ENCODE measurements around the gene MRPS27. TPM values are rescaled to one million over a fixed set of nuclear protein-coding genes. Genes with fewer than 3 reads are reported as not detected.

MRPS27 gene
- total RNA-seq, 4 donors from 2014 or later, result 20.8 to 39.6 (median 24.7) TPM

DNA sequence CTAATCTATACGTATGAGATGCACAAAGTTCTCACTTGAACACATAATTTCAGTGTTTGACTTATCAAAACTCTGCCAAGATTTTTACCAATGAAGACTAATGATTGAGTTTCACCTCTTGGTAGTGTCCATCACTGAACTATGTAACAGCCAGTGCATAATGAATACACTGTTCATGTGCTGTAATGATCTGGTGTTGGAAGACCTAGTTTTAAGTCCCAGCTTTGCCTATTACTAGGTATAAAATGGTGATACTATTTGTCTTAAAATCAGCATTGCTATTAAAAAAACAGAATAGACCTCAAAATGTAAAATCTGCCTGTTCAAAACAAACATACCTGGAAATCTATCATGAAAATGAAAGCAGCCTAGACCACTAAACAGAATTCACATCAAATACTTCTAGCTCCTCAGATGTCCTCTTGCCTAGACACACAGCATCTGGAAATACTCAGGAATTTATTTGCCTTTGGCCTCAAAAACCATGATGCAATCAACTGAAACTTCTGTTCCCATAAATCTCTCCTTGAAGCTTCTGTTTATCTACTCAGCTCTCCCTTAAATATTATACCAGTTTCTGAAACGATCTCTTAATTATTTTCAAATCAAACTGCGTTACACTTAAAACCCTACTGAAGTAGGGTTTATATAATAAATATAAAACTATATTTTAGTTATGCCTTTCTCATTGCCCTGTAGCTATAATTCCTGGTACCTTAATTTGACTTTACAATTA lies 38.1 kb downstream of the MRPS27 start:
- DNase-seq, result no peak
- H3K27me3 ChIP-seq, result no peaks in the 10 kb centered on the region
- no peaks in the 10 kb centered on the region for H3K4me1 ChIP-seq
- peak overlapping the region in 1 of 4 donors; percentile 6 for H3K27ac ChIP-seq
- peaks cover 0 to 4% (median 0%) of the 10 kb centered on the region in 3 donors for H3K36me3 ChIP-seq
- no peak for TF ChIP-seq POLR2A (IDR thresholded peaks at IDR 0.05)
- TF ChIP-seq CTCF (IDR thresholded peaks at IDR 0.05), result no peak
- H3K9me3 ChIP-seq, result no peaks in the 10 kb centered on the region
- no peak overlapping the region for H3K4me3 ChIP-seq

- Histone ChIP-seq H3K27ac (no peak overlapping the region), H3K36me3 (peaks cover 0 to 4% (median 0%) of the 10 kb centered on the region in 3 donors), H3K9me3 (no peaks in the 10 kb centered on the region), H3K4me3 (no peak overlapping the region), H3K27me3 (no peaks in the 10 kb centered on the region), H3K4me1 (no peaks in the 10 kb centered on the region)
- TF ChIP-seq POLR2A (IDR thresholded peaks at IDR 0.05) (no peak), CTCF (IDR thresholded peaks at IDR 0.05) (no peak)
- DNase-seq, result no peak
Observed at GRCh38 chr5:72281430-72281763, 38.6 kb downstream of the MRPS27 start.

- Histone ChIP-seq H3K4me3 (no peak overlapping the region), H3K27me3 (no peaks in the 10 kb centered on the region), H3K4me1 (no peaks in the 10 kb centered on the region), H3K27ac (no peak overlapping the region), H3K9me3 (no peaks in the 10 kb centered on the region), H3K36me3 (peaks cover 0 to 4% (median 0%) of the 10 kb centered on the region in 3 donors)
- DNase-seq, result no peak
- TF ChIP-seq CTCF (IDR thresholded peaks at IDR 0.05), result peak in 4 of 6 experiments; percentile 10 to 27 (median 15)
- no peak for TF ChIP-seq POLR2A (IDR thresholded peaks at IDR 0.05)
Observed at GRCh38 chr5:72280581-72281069, 39.4 kb downstream of the MRPS27 start.

DNA sequence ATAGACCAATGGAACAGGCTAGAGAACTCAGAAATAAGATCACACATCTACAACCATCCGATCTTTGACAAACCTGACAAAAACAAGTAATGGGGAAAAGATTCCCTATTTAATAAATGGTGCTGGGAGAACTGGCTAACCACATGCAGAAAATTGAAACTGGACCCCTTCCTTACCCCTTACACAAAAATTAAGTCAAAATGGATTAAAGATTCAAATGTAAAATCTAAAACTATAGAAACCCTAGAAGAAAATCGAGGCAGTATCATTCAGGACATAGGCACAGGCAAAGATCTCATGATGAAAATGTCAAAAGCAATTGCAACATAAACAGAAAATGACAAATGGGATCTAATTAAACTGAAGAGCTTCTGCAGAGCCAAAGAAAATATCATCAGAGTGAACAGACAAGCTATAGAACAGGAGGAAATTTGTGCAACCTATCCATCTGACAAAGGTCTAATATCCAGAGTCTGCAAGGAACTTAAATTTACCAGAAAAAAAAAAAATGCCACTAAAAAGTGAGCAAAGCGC lies 43.8 kb downstream of the MRPS27 start:
- Histone ChIP-seq H3K4me1 (no peaks in the 10 kb centered on the region), H3K27ac (no peak overlapping the region), H3K4me3 (no peak overlapping the region), H3K9me3 (no peaks in the 10 kb centered on the region), H3K27me3 (no peaks in the 10 kb centered on the region), H3K36me3 (peaks cover 0 to 4% (median 0%) of the 10 kb centered on the region in 3 donors)
- TF ChIP-seq CTCF (IDR thresholded peaks at IDR 0.05) (no peak), POLR2A (IDR thresholded peaks at IDR 0.05) (no peak)
- no peak for DNase-seq

DNA sequence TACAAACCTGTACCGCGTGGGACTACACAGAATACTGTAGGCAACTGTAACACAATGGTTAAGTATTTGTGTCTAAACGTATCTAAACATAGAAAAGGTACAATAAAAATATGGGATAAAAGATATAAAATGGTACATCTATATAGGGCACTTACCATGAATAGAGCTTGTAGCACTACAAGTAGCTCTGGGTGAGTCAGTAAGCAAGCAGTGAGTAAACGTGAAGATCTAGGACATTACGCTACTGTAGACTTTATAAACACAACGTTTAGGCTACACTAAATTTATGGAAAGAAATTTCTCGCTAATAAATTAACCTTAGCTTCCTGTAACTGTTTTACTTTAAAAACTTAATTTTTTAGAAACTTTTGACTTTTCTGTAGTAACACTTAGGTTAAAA lies 46.5 kb downstream of the MRPS27 start:
- DNase-seq, result no peak
- H3K9me3 ChIP-seq, result no peaks in the 10 kb centered on the region
- TF ChIP-seq POLR2A (IDR thresholded peaks at IDR 0.05), result no peak
- TF ChIP-seq CTCF (IDR thresholded peaks at IDR 0.05), result no peak
- H3K36me3 ChIP-seq, result no peaks in the 10 kb centered on the region
- no peaks in the 10 kb centered on the region for H3K27me3 ChIP-seq
- H3K27ac ChIP-seq, result no peak overlapping the region
- H3K4me3 ChIP-seq, result no peak overlapping the region
- H3K4me1 ChIP-seq, result no peaks in the 10 kb centered on the region

All from Peyer's patch (tissue), 4 donors.